Cardiac septum (tissue), 1 donor: ENCODE data around the gene RPL34. TPM values are rescaled to one million over a fixed set of nuclear protein-coding genes. Genes with fewer than 3 reads are reported as not detected.
"Not testable (repeated sequence)": the region's sequence is repeated elsewhere in the genome, so short reads cannot be mapped to it uniquely, and the experiment has no call there.

Source experiments
- DNase-seq: peaks from one replicate; pipeline ENCODE4 v3.0.0-alpha.2; 2020; ENCODE audit warnings: low spot score
- intact Hi-C: fragments of 100-400 bp; cut with DNase I; formaldehyde crosslinking; loops from one replicate; pipeline ENCODE4 v1.14.0; 2022
- long read RNA-seq: library from polyadenylated mRNA; unstranded; transcript quantifications from one replicate; pipeline ENCODE4 v2.0.0, GENCODE V29; 2021
- total RNA-seq: library from RNA; stranded (reverse); fragmentation: NEBNext Ultra II Directional; extraction: Animal tissue kit (Norgen Biotek cat#: 25700); gene quantifications from one replicate; pipeline ENCODE4 v1.2.1, GENCODE V29; 2021
- donor health status: DM: no; HTN: no; CAD: no.

RPL34 gene
- total RNA-seq, result 534 TPM
- long read RNA-seq, transcript RPL34-201 (5 exons, 529 nt), result minor isoform, 8 of 303 reads
- long read RNA-seq, transcript RPL34-202 (5 exons, 441 nt), result major isoform, 277 of 303 reads
- long read RNA-seq, partial matches to known transcripts, result 8 of 303 reads
- long read RNA-seq, other reads (novel, unspliced or antisense), result 7 of 303 reads

GRCh38 chr4:108620101-108620932 is at the start of gene RPL34:
Gene RPL34, plus strand, starts transcription at chr4:108620576. Its CDS starts 1,384 bp downstream, at chr4:108621960.
- peak; percentile 97 for DNase-seq
- intact Hi-C loops, result loop anchor here (2.0 kb wide), 1 partner anchor 30 kb away; the partner anchor contains the start of gene OSTC

GRCh38 chr4:108570993-108571569 is 49.3 kb upstream of the RPL34 start:
- intact Hi-C loops, result loop anchor here (5.0 kb wide), 3 partner anchors 514 to 554 kb away; no protein-coding TSS in a partner anchor
- DNase-seq, result no peak

- intact Hi-C loops, result loop anchor here (5.0 kb wide), 3 partner anchors 517 to 557 kb away; no protein-coding TSS in a partner anchor
- no peak for DNase-seq
These were observed 46.0 kb upstream of the RPL34 start for GRCh38 chr4:108574402-108574801.

GRCh38 chr4:108581083-108581482 is 39.3 kb upstream of the RPL34 start:
- no peak for DNase-seq
- intact Hi-C loops, result no loop called here

GRCh38 chr4:108586778-108587177 is 33.6 kb upstream of the RPL34 start:
- DNase-seq, result no peak
- intact Hi-C loops, result no loop called here

- DNase-seq, result no peak
- intact Hi-C loops, result no loop called here
These were observed 31.5 kb upstream of the RPL34 start for GRCh38 chr4:108588878-108589277.

GRCh38 chr4:108589961-108590360 is 30.4 kb upstream of the RPL34 start:
- intact Hi-C loops, result no loop called here
- no peak for DNase-seq

GRCh38 chr4:108590776-108591175 is 29.6 kb upstream of the RPL34 start:
- no peak for DNase-seq
- intact Hi-C loops, result no loop called here

GRCh38 chr4:108592674-108592986 is 27.7 kb upstream of the RPL34 start:
- no peak for DNase-seq
- intact Hi-C loops, result no loop called here

- intact Hi-C loops, DNase-seq: not testable (repeated sequence)
These were observed 26.1 kb upstream of the RPL34 start for GRCh38 chr4:108594296-108594695.

GRCh38 chr4:108596344-108596743 is 24.0 kb upstream of the RPL34 start:
- intact Hi-C loops, result no loop called here
- DNase-seq, result no peak

- intact Hi-C loops, result no loop called here
- DNase-seq, result no peak
These were observed 19.3 kb upstream of the RPL34 start for GRCh38 chr4:108601106-108601505.

- no peak for DNase-seq
- intact Hi-C loops, result no loop called here
These were observed 18.8 kb upstream of the RPL34 start for GRCh38 chr4:108601532-108601931.

- no peak for DNase-seq
- intact Hi-C loops, result no loop called here
These were observed 18.2 kb upstream of the RPL34 start for GRCh38 chr4:108602163-108602562.

GRCh38 chr4:108607079-108607815 is 13.1 kb upstream of the RPL34 start:
- intact Hi-C loops, result no loop called here
- no peak for DNase-seq

- intact Hi-C loops, result no loop called here
- no peak for DNase-seq
These were observed 9.0 kb upstream of the RPL34 start for GRCh38 chr4:108611365-108611764.

- no peak for DNase-seq
- intact Hi-C loops, result no loop called here
These were observed 8.0 kb upstream of the RPL34 start for GRCh38 chr4:108612365-108612764.

- no peak for DNase-seq
- intact Hi-C loops, result loop anchor here (2.0 kb wide), 1 partner anchor 31 kb away; the partner anchor contains the start of gene OSTC
These were observed 840 bp upstream of the RPL34 start for GRCh38 chr4:108619372-108620100.
